B cell (primary cell): ENCODE data around the gene TEX26. TPM values are rescaled to one million over a fixed set of nuclear protein-coding genes. Genes with fewer than 3 reads are reported as not detected.

ENCODE experiments used
- ATAC-seq: fragments of 200-7000 bp; cut with Tn5 transposase; one replicate; pipeline ENCODE4 v1.10.0; 2021; ENCODE audit warnings: low read depth, mild to moderate bottlenecking, moderate number of reproducible peaks, moderate library complexity
- CTCF ChIA-PET: fragments of 350-600 bp; sonication (Branson Sonifier 250); formaldehyde crosslinking; loops from one replicate; lab custom pipeline; 2021; ENCODE audit warnings: antibody characterized with exemption, inconsistent platforms; lab: Charles Lee
- POLR2A ChIA-PET: fragments of 350-600 bp; sonication (Branson Sonifier 250); formaldehyde crosslinking; loops from one replicate; lab custom pipeline; 2021; ENCODE audit warnings: antibody characterized with exemption; lab: Charles Lee
- DNase-seq: peaks from one replicate; pipeline ENCODE4 v3.0.0; 2013
- H2AFZ ChIP-seq: 2 replicates; pipeline ENCODE4 v1.6.1; 2012; ENCODE audit warnings: mild to moderate bottlenecking, low read depth, low read length; ENCODE audit not compliant: insufficient read depth, poor library complexity, severe bottlenecking
- H3K27ac ChIP-seq, 2 donors: 1 replicate in 1 of 2; 2 replicates in 1 of 2; pipeline ENCODE4 v1.5.1; 2012 to 2013; ENCODE audit warnings: low read length in 2 of 2, mild to moderate bottlenecking in 2 of 2, moderate library complexity in 1 of 2
- H3K27me3 ChIP-seq, 4 experiments: fragments of 200-600 bp in 1 of 4; sonication (generic) in 1 of 4; replicated peaks in 1 of 4; 1 replicate in 2 of 4; 2 replicates in 2 of 4; pipeline versions ENCODE4 v1.6.1 to v1.7.0; 2013 to 2016; ENCODE audit warnings: low read length in 3 of 4, mild to moderate bottlenecking in 2 of 4, mixed read lengths in 1 of 4, moderate library complexity in 1 of 4; ENCODE audit not compliant: insufficient read depth in 4 of 4, control insufficient read depth in 3 of 4; ENCODE audit errors: control extremely low read depth in 1 of 4
- H3K36me3 ChIP-seq, 2 experiments: replicated peaks in 1 of 2; 1 replicate in 1 of 2; 2 replicates in 1 of 2; pipeline versions ENCODE4 v1.6.1 to v1.7.1; 2013; ENCODE audit warnings: low read length in 1 of 2; ENCODE audit not compliant: insufficient read depth in 2 of 2, control insufficient read depth in 1 of 2; ENCODE audit errors: control extremely low read depth in 1 of 2, extremely low read depth in 1 of 2
- H3K4me1 ChIP-seq, 2 donors: fragments of 200-600 bp in 1 of 2; sonication (generic) in 1 of 2; 1 replicate in 1 of 2; 2 replicates in 1 of 2; pipeline versions ENCODE4 v1.5.1 to v1.6.1; 2013 to 2017; ENCODE audit warnings: low read length in 2 of 2; ENCODE audit not compliant: control insufficient read depth in 2 of 2, insufficient read depth in 2 of 2
- H3K4me2 ChIP-seq: replicated peaks from 2 replicates; pipeline ENCODE3; 2012; ENCODE audit warnings: mild to moderate bottlenecking, low read depth, low read length; ENCODE audit not compliant: poor library complexity, severe bottlenecking
- H3K4me3 ChIP-seq, 5 experiments: fragments of 200-600 bp in 1 of 5; sonication (generic) in 1 of 5; 1 replicate in 3 of 5; 2 replicates in 2 of 5; pipeline versions ENCODE4 v1.5.1 to v1.7.0; 2011 to 2016; ENCODE audit warnings: low read length in 4 of 5, mild to moderate bottlenecking in 4 of 5, low read depth in 2 of 5, control low read depth in 1 of 5, moderate library complexity in 1 of 5; ENCODE audit not compliant: insufficient read depth in 1 of 5; ENCODE audit errors: control extremely low read depth in 1 of 5, extremely low read depth in 1 of 5
- H3K79me2 ChIP-seq: fragments of 200-600 bp; sonication (generic); one replicate; pipeline ENCODE4 v1.6.0; 2016; ENCODE audit warnings: low read length; ENCODE audit not compliant: control insufficient read depth, insufficient read depth
- H3K9ac ChIP-seq: fragments of 200-600 bp; sonication (generic); 2 replicates; pipeline ENCODE4 v1.6.1; 2017; ENCODE audit warnings: mild to moderate bottlenecking, low read length, moderate library complexity
- H3K9me3 ChIP-seq, 3 donors: one replicate each; pipeline versions ENCODE4 v1.6.1 to v1.7.1; 2013; ENCODE audit warnings: low read length in 2 of 3; ENCODE audit not compliant: control insufficient read depth in 2 of 3, insufficient read depth in 1 of 3; ENCODE audit errors: control extremely low read depth in 1 of 3
- H4K20me1 ChIP-seq: 2 replicates; pipeline ENCODE4 v1.6.0; 2012; ENCODE audit warnings: mild to moderate bottlenecking, low read length; ENCODE audit not compliant: insufficient read depth, control insufficient read depth, poor library complexity, severe bottlenecking
- H3K27ac Mint-ChIP-seq: one replicate; pipeline ENCODE4 v1.8.0; 2021; ENCODE audit warnings: mixed read lengths
- H3K27me3 Mint-ChIP-seq: one replicate; pipeline ENCODE4 v1.8.0; 2021; ENCODE audit warnings: mixed read lengths
- H3K4me1 Mint-ChIP-seq: one replicate; pipeline ENCODE4 v1.8.0; 2021; ENCODE audit warnings: mixed read lengths
- H3K4me3 Mint-ChIP-seq: one replicate; pipeline ENCODE4 v1.8.0; 2021; ENCODE audit warnings: mixed read lengths
- H3K9me3 Mint-ChIP-seq: one replicate; pipeline ENCODE4 v1.8.0; 2022; ENCODE audit warnings: mixed read lengths; ENCODE audit not compliant: insufficient read depth
- CTCF ChIP-seq: fragments of 200-600 bp; IDR thresholded peaks from one replicate; pipeline ENCODE4 v1.8.0; 2022; ENCODE audit warnings: antibody characterized with exemption, mild to moderate bottlenecking
- EZH2 ChIP-seq: IDR thresholded peaks from 2 replicates; pipeline ENCODE4 v1.6.1; 2012; ENCODE audit warnings: borderline replicate concordance, low read depth, mild to moderate bottlenecking, moderate library complexity, low read length; ENCODE audit not compliant: insufficient read depth, poor library complexity, severe bottlenecking
- WGBS: methylation state at CpG from one replicate; pipeline ENCODE4 v1.1.5; 2013; ENCODE audit warnings: missing lambda C conversion rate; ENCODE audit not compliant: insufficient coverage; 5-methylcytosine and 5-hydroxymethylcytosine counted together
- intact Hi-C: fragments of 100-400 bp; cut with micrococcal nuclease; formaldehyde crosslinking; loops from one replicate; pipeline ENCODE4 v1.10.0; 2022
- polyA plus RNA-seq: library from polyadenylated mRNA; depleted of rRNA; stranded (reverse); fragments of >200 nt; gene quantifications from 2 replicates; pipeline ENCODE4 v1.2.3, GENCODE V29; 2012
- total RNA-seq, 2 donors: library from RNA; stranded (reverse); fragments of 120-200 nt in 1 of 2; gene quantifications; 1 replicate in 1 of 2; 2 replicates in 1 of 2; pipeline versions ENCODE4 v1.2.3 to v1.2.4, GENCODE V29; 2013 to 2022

TEX26 gene
- total and polyA plus RNA-seq, 2 donors (not counting 1 experiment from before 2014, with no cell fraction given): not detected

- Histone ChIP-seq H3K36me3 (no peaks in the 10 kb centered on the region), H4K20me1 (no peaks in the 10 kb centered on the region), H3K4me3 (no peak overlapping the region), H3K9ac (no peak overlapping the region), H3K27ac (no peak overlapping the region), H3K9me3 (no peaks in the 10 kb centered on the region), H2AFZ (no peak overlapping the region), H3K27me3 (peaks cover 0 to 9% (median 2%) of the 10 kb centered on the region in 4 experiments), H3K4me2 (no peak overlapping the region), H3K4me1 (no peaks in the 10 kb centered on the region), H3K79me2 (no peaks in the 10 kb centered on the region)
- DNase-seq (no peak), ATAC-seq (no peak)
- TF ChIP-seq EZH2 (no peak), CTCF (no peak)
- no peak overlapping the region for H3K27ac Mint-ChIP-seq
- intact Hi-C loops: no loop called here
- peaks cover 43% of the 10 kb centered on the region for H3K27me3 Mint-ChIP-seq
- no peak overlapping the region for H3K4me3 Mint-ChIP-seq
- no peaks in the 10 kb centered on the region for H3K4me1 Mint-ChIP-seq
- H3K9me3 Mint-ChIP-seq: no peaks in the 10 kb centered on the region
- no CpG with 5 or more reads among the region's 1 CpG for WGBS
- CTCF ChIA-PET: no interaction called here
- POLR2A ChIA-PET: no interaction called here
Measured at GRCh38 chr13:30927595-30927994, 4.9 kb upstream of the TEX26 start.

GRCh38 chr13:30928978-30929377, 3.5 kb upstream of the TEX26 start:
- intact Hi-C loops: no loop called here
- peaks cover 0 to 9% (median 2%) of the 10 kb centered on the region in 4 experiments for H3K27me3 ChIP-seq
- no peak overlapping the region for H2AFZ ChIP-seq
- ATAC-seq (no peak), DNase-seq (no peak)
- Mint-ChIP-seq H3K4me3 (no peak overlapping the region), H3K27ac (no peak overlapping the region), H3K27me3 (peaks cover 39% of the 10 kb centered on the region), H3K9me3 (no peaks in the 10 kb centered on the region), H3K4me1 (no peaks in the 10 kb centered on the region)
- POLR2A ChIA-PET: no interaction called here
- H3K4me2 ChIP-seq: no peak overlapping the region
- no peaks in the 10 kb centered on the region for H3K4me1 ChIP-seq
- no peaks in the 10 kb centered on the region for H4K20me1 ChIP-seq
- 85% methylated on average over 5 of the region's 5 CpGs for WGBS
- H3K9me3 ChIP-seq: no peaks in the 10 kb centered on the region
- H3K79me2 ChIP-seq: no peaks in the 10 kb centered on the region
- no peak for TF ChIP-seq EZH2
- TF ChIP-seq CTCF: no peak
- no peaks in the 10 kb centered on the region for H3K36me3 ChIP-seq
- H3K9ac ChIP-seq: no peak overlapping the region
- no peak overlapping the region for H3K4me3 ChIP-seq
- CTCF ChIA-PET: no interaction called here
- no peak overlapping the region for H3K27ac ChIP-seq
